ENCODE results near the gene ARMC2.

DNA sequence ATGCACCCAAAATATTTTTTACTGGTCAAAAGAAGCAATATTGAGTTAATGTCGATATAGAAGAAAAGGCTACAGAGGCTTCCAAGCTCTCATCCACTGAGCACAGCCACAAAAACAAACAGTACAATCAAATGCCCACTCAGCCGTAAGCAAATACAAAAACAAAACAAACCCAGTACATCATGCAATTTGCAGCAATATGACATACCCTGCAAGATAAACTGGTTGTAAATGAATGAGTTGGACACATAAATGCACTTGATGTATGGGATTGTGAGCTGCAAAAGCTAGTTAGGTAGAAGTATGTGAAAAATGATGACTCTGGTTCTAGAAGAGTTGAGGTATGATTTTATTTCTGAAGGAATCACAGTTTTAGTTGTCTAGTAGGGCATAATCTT lies 162.5 kb downstream of the ARMC2 start:
- TF ChIP-seq, protein P1, sequence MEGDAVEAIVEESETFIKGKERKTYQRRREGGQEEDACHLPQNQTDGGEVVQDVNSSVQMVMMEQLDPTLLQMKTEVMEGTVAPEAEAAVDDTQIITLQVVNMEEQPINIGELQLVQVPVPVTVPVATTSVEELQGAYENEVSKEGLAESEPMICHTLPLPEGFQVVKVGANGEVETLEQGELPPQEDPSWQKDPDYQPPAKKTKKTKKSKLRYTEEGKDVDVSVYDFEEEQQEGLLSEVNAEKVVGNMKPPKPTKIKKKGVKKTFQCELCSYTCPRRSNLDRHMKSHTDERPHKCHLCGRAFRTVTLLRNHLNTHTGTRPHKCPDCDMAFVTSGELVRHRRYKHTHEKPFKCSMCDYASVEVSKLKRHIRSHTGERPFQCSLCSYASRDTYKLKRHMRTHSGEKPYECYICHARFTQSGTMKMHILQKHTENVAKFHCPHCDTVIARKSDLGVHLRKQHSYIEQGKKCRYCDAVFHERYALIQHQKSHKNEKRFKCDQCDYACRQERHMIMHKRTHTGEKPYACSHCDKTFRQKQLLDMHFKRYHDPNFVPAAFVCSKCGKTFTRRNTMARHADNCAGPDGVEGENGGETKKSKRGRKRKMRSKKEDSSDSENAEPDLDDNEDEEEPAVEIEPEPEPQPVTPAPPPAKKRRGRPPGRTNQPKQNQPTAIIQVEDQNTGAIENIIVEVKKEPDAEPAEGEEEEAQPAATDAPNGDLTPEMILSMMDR (IDR thresholded peaks at IDR 0.05): no peak
- no peak for TF ChIP-seq POLR2A (IDR thresholded peaks at IDR 0.05)
